Epidermal melanocyte (primary cell): ENCODE results near the gene SVEP1.
"Not testable (repeated sequence)": the region's sequence is repeated elsewhere in the genome, so short reads cannot be mapped to it uniquely, and the experiment has no call there.

Source experiments
- DNase-seq: peaks from one replicate; pipeline ENCODE4 v3.0.0; 2011; ENCODE audit warnings: low spot score; ENCODE audit not compliant: insufficient read length

SVEP1 gene

GRCh38 chr9:110446171-110446570 lies 133.4 kb downstream of the SVEP1 start:
- no peak for DNase-seq

GRCh38 chr9:110444911-110445310 lies 134.6 kb downstream of the SVEP1 start:
- DNase-seq: no peak

- DNase-seq: no peak
Measured at GRCh38 chr9:110443866-110444220, 135.7 kb downstream of the SVEP1 start.

- DNase-seq: peak; percentile 36
Measured at GRCh38 chr9:110443146-110443865, 136.2 kb downstream of the SVEP1 start.

GRCh38 chr9:110440796-110441195 lies 138.7 kb downstream of the SVEP1 start:
- no peak for DNase-seq

GRCh38 chr9:110440172-110440571 lies 139.4 kb downstream of the SVEP1 start:
- DNase-seq: peak; percentile 48

GRCh38 chr9:110432253-110432652 lies 147.3 kb downstream of the SVEP1 start:
- no peak for DNase-seq

GRCh38 chr9:110429453-110429852 lies 150.1 kb downstream of the SVEP1 start:
- no peak for DNase-seq

- DNase-seq: no peak
Measured at GRCh38 chr9:110427497-110428104, 151.9 kb downstream of the SVEP1 start.

GRCh38 chr9:110426052-110426709 lies 153.4 kb downstream of the SVEP1 start:
- no peak for DNase-seq

GRCh38 chr9:110414471-110414870 lies 165.1 kb downstream of the SVEP1 start:
- DNase-seq: no peak

- DNase-seq: no peak
Measured at GRCh38 chr9:110410961-110411360, 168.6 kb downstream of the SVEP1 start.

- DNase-seq: no peak
Measured at GRCh38 chr9:110408598-110408997, 170.9 kb downstream of the SVEP1 start.

GRCh38 chr9:110405858-110406443 lies 173.6 kb downstream of the SVEP1 start:
- DNase-seq: no peak

GRCh38 chr9:110404473-110404872 lies 175.1 kb downstream of the SVEP1 start:
- no peak for DNase-seq

GRCh38 chr9:110399983-110400382 lies 179.6 kb downstream of the SVEP1 start:
- DNase-seq: no peak

GRCh38 chr9:110398992-110399391 lies 180.5 kb downstream of the SVEP1 start:
- not testable (repeated sequence) for DNase-seq

- no peak for DNase-seq
Measured at GRCh38 chr9:110391826-110392485, 187.6 kb downstream of the SVEP1 start.

GRCh38 chr9:110389148-110389750 lies 190.3 kb downstream of the SVEP1 start:
- no peak for DNase-seq

GRCh38 chr9:110383491-110383890 lies 196.1 kb downstream of the SVEP1 start:
- DNase-seq: no peak

- no peak for DNase-seq
Measured at GRCh38 chr9:110382731-110383130, 196.8 kb downstream of the SVEP1 start.
